Measurements from ENCODE around the gene ARL6IP6. TPM values are rescaled to one million over a fixed set of nuclear protein-coding genes. Genes with fewer than 3 reads are reported as not detected.

Gene ARL6IP6
- total and polyA plus RNA-seq, 12 donors, result 4.1 to 8.1 (median 6.8) TPM

DNA sequence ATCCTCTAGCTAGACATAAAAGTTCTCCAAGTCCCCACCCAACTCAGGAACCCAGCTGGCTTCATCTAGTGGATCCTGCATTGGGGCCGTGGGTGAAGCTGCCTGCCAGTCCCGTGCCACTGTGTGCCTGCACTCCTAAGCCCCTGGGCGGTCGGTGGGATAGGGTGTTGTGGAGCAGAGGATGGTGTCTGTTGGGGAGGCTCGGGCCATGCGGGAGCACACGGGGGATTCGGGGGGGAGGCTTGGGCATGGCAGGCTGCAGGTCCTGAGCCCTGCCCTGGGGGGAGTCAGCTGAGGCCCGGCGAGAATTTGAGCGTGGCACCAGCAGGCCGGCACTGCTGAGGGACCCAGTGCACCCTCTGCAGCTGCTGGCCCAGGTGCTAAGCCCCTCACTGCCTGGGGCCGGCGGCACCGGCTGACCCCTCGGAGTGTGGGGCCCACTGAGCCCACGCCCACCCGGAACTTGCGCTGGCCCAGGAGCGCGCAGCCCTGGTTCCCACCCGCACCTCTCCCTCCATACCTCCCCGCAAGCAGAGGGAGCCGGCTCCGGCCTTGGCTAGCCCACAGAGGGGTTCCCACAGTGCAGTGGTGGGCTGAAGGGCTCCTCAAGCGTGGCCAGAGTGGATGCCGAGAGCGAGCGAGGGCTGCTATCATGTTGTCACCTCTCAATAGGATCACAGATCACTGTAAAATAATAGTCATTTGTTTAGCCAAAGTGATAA, 86.4 kb downstream of the ARL6IP6 start:
- no peaks in the 10 kb centered on the region for H3K9me3 ChIP-seq
- intact Hi-C loops (cut with DNase I), result no loop called here
- no peaks in the 10 kb centered on the region for H3K4me1 ChIP-seq
- ATAC-seq (no peak), DNase-seq (no peak)
- 95 to 97% methylated on average over 29 of the region's 29 CpGs for whole genome bisulfite sequencing, 2 donors
- no peak overlapping the region for H3K4me3 ChIP-seq
- no peak overlapping the region for H3K27ac ChIP-seq
- no peaks in the 10 kb centered on the region for H3K27me3 ChIP-seq
- H3K36me3 ChIP-seq, result no peaks in the 10 kb centered on the region
- TF ChIP-seq, protein P1, sequence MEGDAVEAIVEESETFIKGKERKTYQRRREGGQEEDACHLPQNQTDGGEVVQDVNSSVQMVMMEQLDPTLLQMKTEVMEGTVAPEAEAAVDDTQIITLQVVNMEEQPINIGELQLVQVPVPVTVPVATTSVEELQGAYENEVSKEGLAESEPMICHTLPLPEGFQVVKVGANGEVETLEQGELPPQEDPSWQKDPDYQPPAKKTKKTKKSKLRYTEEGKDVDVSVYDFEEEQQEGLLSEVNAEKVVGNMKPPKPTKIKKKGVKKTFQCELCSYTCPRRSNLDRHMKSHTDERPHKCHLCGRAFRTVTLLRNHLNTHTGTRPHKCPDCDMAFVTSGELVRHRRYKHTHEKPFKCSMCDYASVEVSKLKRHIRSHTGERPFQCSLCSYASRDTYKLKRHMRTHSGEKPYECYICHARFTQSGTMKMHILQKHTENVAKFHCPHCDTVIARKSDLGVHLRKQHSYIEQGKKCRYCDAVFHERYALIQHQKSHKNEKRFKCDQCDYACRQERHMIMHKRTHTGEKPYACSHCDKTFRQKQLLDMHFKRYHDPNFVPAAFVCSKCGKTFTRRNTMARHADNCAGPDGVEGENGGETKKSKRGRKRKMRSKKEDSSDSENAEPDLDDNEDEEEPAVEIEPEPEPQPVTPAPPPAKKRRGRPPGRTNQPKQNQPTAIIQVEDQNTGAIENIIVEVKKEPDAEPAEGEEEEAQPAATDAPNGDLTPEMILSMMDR (IDR thresholded peaks at IDR 0.05), result no peak

- TF ChIP-seq, protein P1 (IDR thresholded peaks at IDR 0.05), result no peak
- intact Hi-C loops (cut with DNase I), result no loop called here
- Histone ChIP-seq H3K4me1 (no peaks in the 10 kb centered on the region), H3K9me3 (peaks cover 0 to 27% (median 12%) of the 10 kb centered on the region in 11 donors), H3K4me3 (no peak overlapping the region), H3K27ac (no peak overlapping the region), H3K27me3 (peaks cover 0 to 5% (median 0%) of the 10 kb centered on the region in 7 donors), H3K36me3 (no peaks in the 10 kb centered on the region)
- ATAC-seq, result no peak
- 77 to 79% methylated on average over 3 of the region's 3 CpGs for WGBS, 2 donors
- no peak for DNase-seq
Measured at GRCh38 chr2:152811916-152812315, 93.5 kb downstream of the ARL6IP6 start.

Other genes with a start within 250 kb of the ARL6IP6 start
- 10 to 100 TPM; 29.3 to 51.8 (median 34.0) TPM for gene PRPF40A, start 1.2 kb upstream of the ARL6IP6 start, total RNA-seq
- gene PRPF40A, start 1.2 kb upstream of the ARL6IP6 start, polyA plus RNA-seq, result 10 to 100 TPM; 13.3 to 18.9 TPM

Data from heart right ventricle (tissue), 16 donors.